SIG-M5 treated with dmso at 0.1 percent for 504 hours (cell line): ENCODE measurements around the gene RBM38.

ENCODE experiments used
- DNase-seq: peaks from one replicate; lab custom pipeline; 2025; ENCODE audit not compliant: unreplicated experiment; lab: John Stamatoyannopoulos, UW

The RBM38 gene

DNA sequence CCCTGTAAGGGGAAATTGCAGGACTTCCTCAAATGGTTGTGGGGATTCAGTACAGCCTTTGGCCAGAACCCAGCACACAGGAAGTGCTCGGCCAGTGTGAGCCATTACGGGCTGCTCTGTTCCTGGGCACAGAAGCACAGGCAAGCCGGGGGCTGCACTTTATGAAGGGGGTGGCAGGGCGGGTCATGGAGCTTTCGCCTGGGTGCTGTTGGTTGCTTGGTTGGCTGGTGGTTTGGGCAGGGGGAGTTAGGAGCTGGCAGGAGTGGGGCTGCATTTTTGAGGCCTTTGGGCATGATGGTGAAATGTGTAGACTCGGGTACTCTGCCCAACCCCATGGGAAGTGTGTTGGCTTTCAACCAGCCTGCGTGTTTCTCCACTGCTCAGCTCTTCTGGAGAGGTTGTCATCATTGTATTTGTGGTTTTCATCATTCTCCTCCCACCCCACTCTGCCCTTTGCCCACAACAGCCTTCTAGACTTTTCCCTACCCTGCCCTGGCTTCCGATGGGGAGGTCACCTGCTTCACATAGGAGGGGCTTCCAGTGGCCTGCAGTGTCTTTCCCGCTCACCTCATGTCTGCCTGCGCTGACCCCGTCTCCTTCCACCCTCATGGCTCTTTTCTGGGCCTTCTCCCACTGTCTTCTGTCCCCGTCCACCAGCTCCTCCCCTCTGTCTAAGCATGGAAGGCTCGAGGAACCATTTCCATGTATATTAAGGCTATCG, 16.1 kb upstream of the RBM38 start:
- DNase-seq = peak; percentile 30

DNA sequence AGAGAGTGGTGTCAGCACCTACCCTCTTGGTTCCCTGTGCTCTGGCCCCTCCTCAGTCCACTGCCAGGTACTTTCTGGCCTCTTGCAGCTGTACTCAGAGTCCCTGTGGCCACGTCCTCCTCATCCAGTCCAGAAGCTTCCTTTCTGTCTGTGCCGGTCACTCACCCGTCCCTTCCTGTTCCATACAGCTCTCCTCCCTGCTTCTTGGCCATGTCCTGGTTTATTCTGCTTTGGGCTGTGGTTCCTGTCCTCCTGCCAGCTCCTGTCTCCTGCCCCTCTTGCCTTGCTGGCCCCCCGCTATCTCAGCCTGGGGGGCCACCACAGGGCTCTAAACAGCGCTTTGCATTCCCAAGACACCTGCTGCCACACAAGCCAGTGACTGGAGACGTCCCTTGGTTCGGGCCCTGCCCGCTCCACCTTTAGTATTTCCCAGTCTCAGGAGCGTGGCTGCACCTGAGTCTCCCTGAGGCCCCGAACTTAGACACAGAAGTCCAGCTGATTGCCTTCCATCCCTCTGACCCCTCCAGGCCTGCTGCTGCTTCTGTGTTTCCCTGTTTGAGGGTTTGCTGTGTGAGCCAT, 15.5 kb upstream of the RBM38 start:
- no peak for DNase-seq

DNA sequence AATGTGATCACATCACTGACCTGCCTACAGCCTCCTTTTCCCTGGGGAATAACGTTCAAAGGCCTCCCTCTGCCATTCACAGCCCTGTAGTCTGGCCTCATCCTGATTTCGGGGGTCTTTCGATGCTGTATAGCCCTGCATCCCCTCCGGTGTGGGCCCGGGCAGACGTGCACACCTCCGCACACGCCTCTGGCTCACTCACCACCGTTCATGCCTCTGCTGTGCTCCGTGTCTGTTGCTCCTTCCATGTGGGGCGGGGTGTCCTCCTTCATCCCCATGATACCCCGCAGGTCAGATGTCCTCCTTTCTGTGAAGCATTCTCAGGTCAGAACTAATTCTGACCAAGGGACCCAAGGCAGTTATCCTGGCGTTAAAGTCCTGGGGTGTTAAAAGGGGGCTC, 13.8 kb upstream of the RBM38 start:
- DNase-seq = no peak

DNA sequence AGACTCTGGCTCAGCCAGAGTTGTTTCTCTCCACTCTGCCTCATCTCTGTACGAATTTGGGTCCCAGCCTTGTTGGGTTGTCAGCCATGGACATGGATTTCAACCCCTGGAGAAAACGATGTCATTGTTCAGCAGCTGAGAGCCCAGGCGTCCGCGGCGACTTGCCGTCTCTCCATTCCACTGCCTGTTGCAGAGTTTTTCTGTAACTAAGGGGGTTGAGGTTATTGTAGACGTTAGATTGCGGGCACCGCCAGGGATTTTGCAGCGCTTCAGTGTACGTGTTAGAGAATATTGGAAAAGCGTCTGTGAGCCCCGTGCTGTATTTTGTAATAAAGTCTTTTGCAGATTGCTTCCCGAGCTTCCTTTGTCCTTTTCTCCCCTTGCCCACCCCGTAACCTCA, 13.1 kb upstream of the RBM38 start:
- no peak for DNase-seq

DNA sequence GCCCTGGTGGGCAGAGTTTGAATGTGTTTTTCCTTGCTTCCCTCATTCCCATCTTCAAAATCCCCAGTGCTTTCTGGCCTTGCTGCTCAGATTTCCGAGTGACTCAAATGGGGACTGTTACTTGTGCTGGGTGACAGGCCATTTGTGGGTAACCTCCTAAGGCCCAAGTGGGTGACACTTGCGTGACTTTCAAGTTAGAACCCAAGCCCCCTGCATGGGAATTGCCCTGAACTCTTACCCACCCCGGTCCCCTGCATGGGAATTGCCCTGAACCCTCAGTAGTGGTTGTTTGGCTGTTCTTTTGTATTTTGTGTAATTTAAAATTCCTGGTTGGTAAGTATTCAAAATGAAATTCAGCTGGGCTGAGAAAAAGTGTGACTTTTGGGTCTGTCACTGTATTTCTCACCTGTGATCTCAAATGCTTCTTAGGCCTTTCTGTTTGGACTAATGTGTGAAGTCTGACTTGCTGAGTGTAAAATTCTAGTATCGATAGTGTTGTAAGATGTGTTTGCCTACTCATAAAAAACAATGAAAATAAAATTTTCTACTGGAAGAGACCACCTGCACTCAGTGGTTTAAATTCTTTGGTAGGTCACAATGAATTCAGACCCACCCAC, 12.4 kb upstream of the RBM38 start:
- DNase-seq = no peak

DNA sequence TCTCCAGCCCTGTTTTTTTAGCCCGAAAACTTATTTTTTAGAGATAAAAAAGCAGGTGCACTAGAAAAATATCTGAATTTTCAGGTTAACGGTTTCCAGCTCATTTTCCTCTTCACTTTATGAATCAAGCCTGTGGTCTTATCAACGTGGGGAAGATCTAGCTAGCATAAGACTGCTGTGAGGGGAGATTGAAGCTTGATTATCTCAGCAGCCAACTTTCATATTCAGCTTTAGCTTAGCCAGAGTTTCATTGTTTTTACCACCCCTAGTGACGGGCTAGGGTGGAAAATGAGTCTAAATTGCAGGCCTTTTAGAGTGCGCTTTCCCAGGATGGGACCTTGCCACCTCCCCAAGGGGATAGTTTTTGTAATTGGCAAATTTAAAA, 11.9 kb upstream of the RBM38 start:
- DNase-seq = no peak

DNA sequence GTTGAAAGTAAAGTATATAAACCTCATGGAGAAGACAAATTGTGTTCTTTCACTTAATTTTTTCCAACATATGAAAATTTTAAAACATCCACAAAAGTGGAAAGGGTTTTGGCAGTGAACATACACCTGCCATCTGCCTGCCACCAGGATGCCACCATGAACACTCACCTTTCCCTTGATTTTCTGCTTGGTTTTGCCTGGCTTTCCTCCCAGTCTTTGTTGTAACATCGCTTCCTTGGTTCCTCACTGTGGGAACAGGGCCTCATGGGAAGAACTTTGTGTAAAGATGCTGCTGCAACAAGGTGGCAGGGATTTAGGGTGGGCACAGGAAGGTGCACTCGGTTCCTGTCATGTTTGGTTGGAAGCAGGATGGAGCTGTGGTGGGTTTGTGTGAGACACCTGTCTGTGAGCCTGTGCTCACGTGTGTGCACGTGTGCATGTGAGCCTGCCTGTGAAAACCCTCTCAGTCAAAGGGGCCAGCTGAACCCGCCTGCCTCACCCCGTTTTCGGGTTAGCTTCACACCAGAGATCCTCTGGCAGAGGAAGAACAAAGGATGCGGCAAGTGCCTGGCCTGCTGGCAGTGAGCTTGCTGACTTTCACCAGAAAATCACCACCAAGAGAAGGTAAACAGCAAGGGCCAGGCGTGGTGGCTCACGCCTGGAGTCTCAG, 11.0 kb upstream of the RBM38 start:
- no peak for DNase-seq

DNA sequence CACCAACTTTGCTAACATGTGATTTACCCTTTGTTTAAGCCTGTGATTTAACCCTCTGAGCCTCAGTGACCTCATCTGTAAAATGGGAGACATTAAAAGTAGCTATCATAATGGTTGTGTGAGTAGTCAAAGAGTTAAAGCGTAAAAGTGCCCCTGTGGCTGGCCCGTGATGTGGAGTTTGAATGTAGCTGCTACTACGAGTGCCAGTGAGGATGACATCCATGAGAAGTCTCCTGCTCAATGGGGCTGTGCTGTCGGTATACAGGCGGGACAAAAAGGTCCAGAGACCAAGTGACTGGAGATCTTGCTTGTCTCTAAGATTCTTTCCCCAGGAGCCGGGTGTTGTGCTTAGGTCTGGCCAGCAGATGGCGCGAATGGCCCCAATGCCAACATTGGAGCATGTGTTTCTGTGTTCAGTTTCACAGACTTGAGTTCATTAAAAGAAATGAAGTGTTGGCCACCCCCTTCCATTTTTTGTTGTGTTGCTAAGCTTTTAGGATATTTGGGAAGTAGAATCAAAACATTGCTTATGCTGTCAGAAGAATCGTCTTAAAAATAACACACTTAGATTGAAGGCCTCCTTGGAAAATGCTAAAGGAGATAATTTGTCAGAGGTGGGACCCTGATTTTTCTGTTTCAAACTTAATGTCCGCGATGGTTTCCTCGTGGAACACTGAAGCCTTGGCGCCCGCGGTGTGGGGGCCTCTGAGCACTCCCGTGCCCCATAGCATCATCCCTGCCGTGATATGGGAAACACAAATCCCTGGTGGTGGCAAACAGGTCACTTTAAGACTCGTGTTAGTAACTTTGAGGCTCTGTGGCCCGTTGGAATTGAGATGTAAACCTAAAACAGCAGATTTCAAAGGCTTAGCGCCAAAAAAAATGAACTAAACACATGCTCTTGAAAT, 9.3 kb upstream of the RBM38 start:
- DNase-seq = peak; percentile 81

DNA sequence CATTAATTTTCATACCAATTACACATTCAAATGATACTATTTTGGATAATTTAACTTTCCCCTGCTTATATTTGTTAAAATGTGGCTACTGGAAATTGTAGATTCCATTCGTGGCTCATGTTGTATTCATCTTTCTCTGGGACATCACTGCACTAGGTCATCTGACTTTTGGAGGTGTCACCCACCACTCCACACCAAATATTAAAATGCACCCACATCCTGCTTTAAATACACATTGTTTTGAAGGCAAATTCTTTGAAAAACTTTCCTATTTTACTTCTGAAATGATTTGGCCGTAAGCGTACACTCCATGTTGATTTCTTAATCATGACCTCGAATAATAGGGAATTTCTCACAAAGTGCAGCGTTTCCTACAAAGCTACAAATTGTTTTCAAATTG, 8.7 kb upstream of the RBM38 start:
- DNase-seq = no peak

DNA sequence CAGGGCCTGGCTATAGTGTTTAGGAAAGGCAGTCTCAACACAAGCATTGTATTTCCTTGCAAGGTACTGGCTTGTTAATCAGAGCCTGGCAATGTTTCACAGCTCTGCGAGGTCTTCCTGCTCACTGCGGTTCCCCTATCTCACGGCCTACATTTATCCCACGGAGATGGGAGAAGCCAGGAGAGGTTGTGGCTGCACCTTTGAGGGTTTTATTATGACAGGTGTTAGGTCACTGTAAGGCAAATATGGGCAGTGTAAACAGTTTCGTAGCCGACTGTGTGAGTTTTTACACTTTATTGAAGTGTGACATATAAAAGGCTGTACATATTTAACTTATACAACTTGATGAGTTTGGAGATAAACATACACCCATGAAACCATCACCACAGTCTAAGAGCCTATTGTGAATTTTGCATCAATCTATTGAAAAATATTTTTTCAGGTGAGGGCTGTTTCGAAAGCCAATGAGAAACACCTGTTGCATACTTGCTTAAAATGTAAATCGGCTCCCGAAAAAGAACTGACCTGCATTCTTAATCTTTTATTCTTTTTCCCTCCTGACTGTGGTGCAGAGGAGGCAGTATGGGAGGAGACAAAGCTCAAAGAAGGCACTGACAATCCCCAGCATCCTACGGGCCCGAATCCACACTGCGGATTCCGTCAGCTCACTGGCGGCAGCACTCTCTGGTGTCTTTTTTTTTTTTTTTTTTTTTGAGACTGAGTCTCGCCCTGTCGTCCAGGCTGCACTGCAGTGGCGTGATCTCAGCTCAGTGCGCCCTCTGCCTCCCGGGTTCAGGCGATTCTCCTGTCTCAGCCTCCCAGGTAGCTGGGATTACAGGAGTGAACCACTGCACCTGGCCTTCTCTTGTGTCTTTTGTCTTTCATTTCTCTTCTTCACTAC, 7.5 kb upstream of the RBM38 start:
- no peak for DNase-seq

DNA sequence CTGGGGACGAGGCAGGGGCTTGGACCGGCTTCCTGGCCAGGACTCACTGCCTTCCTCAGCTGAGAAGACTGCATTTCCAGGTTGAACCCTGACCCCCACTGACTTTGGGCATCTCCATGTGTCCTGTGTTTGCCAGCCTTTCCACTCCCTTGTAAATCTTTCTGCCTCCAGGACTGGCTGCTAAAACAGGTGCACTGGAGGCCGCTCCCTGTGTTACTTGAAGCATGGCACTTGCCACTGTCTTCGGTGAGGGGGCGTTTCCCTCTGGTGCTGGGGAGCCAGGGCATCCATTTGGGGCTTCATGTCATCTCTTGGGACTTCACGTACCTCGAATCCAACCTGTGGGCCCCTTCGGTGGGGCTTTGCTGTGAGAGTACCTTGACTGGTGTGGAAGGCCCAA, 6.7 kb upstream of the RBM38 start:
- DNase-seq = no peak

DNA sequence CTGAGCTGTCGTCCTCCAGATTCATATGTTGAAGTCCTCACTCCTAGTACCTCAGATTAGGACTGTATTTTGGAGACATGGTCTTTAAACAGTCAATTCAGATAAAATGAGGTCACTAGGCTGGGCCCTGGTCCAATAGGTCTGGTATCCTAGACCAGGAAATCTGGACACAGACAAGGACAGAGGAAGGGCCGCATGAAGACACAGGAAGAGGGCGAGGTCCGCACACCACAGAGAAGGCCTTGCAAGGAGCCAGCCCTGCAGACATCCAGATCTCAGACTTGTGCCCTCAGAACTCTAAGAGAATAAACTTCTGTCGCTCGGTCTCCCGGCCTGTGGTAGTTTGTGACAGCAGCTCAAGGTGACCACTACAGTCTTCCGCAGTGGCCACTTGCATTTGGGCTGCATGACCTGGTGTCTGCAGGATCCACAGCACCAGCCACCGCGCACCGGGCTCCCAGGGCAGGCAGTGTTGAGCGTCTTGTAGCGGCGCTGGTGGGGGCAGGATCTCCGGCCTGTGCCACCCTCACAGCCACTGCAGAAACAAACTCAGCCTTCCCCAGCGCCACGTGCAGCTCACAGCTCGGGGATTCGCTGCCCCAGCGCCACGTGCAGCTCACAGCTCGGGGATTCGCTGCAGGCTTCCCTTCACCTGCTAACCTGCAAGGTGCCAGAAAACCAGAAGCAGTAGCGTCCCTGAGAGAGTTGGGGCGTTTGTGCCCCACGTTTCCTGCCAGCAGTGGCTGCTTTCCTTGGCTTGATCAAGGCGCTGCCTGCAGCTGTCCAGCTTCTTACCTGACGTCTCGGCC, 6.0 kb upstream of the RBM38 start:
- no peak for DNase-seq

DNA sequence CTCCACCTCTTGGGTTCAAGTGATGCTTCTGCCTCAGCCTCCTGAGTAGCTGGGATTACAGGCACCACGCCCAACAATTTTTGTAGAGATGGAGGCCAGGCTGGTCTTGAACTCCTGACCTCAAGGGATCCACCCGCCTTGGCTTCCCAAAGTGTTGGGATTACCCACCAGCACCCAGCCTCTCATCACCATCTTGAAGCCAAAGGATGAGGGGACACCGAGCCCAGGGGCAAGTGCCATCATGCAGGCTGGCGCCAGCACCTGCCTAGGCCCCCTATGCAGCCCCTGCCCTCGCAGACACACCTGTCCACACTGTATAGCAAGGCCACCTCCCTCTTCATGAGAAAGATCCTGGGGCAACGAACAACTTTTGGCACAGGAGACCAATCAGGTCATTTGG, 5.3 kb upstream of the RBM38 start:
- no peak for DNase-seq

DNA sequence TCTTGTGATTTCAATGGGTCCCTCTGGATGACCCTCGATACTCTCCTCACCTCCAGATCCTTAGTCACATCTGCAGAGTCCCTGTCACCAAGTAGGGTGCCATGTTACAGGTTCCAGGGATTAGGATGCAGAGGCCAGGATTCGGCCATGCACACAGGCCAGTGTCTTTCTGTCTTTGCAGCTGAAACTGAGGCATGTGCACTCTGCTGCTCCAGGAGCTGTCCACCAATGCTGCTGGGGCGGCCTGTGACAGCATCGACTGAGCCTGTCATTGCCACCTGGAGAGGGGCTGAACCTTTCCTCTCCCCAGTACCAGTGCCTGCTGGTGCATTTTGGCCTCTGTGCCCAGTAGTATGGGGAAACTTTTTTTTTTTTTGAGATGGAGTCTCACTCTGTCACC, 4.4 kb upstream of the RBM38 start:
- DNase-seq = no peak

DNA sequence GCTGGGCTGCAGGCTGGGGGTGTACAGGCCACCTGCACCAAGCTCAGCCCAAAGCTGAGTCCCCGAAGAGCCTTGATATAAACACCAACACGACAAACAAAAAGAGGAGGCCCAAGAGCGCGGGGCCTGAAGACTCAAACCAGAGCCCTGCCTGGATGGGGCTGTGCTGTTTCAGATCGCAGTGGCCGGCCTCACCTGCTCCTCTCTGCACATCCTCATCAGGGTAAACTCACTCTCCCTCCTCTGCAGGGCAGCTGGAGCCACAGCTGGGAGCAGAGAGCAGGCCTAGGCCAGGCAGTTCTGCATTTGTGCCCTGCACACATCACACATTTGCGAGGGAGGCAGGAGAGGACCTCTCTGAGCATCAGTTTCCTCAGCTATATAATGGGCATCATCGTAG, 3.7 kb upstream of the RBM38 start:
- no peak for DNase-seq

DNA sequence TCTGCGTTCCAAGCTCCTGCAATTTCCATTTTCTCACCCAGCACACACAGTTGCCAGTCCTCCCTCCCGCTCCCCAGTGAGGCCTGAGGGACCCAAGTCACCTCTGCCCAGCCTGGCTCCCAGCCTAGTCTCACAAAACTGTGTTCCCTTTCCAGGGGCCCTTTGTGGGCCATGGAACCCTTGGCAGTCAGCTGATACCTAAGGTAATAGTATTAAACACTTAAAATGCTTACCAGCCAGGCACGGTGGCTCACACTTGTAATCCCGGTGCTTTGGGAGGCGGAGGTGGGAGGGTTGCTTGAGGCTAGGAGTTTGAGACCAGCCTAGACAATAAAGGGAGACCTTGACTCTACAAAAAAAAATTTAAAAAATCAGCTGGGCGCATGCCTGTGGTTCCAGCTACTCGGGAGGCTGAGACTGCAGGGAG, 3.2 kb upstream of the RBM38 start:
- DNase-seq = no peak

DNA sequence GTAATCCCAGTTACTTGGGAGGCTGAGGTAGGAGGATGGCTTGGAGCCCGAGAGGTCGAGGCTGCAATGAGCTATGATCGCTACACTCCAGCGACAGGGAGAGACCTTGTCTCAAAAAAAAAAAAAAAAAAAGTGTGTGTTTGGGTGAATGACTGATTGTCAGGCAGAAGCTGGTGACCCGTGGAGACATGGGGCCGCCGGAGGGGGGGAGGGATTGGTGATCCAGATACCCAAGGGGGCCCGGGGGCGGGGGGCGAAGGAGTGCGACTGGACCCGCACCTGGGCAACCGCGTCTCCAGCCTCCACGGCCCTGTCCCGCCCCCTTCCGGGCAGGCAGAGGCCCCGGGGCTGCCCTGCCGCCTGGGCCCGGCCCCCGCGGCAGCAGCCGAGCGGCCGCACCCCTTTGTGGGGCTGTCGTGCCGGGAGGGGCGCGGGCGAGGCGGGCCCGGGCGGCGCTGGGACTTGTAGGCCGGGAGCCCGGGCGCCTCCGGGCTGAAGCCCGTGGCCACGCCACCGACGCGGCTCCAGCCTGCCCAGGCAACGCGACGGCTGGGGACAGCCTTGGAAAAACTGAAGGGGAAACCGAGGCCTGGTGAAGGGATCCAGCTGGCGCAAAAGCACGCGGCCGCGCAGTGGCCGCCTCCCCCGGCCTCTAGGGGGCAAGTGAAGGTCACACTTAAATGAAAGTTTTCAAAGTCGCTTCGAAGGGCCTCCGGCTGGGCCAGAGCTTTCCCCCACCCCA, 2.1 kb upstream of the RBM38 start:
- DNase-seq = peak; percentile 67
